Stimulated activated CD8-positive, alpha-beta memory T cell treated with anti-CD3 and anti-CD28 coated beads, Interleukin-7, amount 100 ng/mL, for 48 hours (primary cell): ENCODE results near the gene ARHGEF3.
"Not testable (repeated sequence)": the region's sequence is repeated elsewhere in the genome, so short reads cannot be mapped to it uniquely, and the experiment has no call there.

Experiments
- DNase-seq, 2 donors: peaks; one replicate each; pipeline ENCODE4 v3.0.0-alpha.2; 2020; ENCODE audit warnings: low read depth in 1 of 2; ENCODE audit errors: extremely low read depth in 1 of 2

Gene ARHGEF3

DNA sequence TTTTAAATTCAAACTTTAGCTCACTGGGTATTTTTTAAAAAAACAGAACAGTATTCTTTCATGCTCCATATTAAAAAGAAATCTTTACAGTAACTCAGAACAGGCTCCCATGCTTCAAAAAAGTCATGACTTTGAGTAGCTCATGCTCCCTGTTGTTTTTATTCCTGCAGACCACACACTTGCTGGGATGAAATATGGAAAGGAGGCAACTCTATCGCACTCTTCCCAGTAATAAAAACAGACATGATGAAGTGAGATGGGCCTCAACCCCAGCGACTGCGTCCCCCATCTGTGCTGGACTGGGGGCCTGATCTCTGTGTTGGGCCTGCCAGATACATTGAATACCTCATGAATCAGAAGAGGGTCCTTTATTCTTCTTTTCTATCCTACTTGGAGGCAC lies 58.9 kb downstream of the ARHGEF3 start:
- no peak for DNase-seq

DNA sequence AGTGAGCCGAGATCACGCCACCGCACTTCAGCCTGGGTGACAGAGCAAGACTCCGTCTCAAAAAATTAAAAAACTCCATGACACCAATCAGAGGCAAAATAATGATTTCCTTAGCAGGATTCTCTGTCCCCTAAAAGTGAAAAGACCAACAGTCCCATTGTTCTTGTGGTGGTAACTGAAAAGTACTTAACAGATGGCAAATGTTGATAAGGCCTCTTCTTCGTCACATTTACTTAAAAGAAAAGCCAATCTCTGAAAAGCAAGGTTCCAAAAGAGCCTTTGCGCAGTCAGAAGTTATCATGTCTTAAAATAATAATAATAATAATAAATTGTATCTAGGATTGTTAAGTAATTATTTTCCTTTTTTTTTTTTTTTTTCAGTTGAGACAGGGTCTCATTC lies 62.7 kb downstream of the ARHGEF3 start:
- no peak for DNase-seq

DNA sequence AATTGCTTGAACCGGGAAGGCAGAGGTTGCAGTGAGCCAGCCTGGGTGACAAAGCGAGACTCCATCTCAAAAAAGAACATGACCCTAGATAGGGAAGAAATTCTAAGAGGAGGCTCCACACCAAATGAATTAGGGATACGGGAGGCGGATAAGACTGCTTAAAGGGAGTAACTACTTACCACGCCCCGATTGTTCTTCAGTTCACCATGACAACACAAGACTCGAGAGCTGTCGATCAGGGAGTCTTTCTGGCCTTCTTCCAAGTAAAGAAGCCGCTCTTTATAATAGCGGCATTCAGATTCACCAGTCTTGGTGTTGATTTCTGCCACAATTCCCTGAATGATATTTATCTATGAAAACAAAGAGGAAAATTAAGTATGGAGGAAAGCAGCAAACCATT lies 64.7 kb downstream of the ARHGEF3 start:
- no peak for DNase-seq

DNA sequence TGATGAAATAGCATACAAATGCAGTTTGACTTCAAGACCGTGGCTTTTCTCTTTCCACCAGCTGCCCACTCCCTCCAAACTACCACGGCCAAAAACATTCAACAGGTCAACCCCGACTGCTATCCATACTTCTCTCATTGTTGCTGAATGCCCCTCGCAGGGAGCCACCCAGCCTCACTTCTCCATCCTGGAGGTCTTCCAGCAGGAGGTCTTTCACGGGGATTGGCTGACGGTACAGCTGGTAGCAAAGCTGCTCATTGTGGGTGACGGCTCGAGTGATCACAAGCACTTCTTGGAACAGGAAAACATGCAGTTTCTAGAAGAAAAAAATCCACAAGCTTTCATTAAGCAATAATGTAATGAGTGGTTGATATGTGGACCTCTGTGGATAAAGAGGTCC lies 69.6 kb downstream of the ARHGEF3 start:
- DNase-seq: no peak

DNA sequence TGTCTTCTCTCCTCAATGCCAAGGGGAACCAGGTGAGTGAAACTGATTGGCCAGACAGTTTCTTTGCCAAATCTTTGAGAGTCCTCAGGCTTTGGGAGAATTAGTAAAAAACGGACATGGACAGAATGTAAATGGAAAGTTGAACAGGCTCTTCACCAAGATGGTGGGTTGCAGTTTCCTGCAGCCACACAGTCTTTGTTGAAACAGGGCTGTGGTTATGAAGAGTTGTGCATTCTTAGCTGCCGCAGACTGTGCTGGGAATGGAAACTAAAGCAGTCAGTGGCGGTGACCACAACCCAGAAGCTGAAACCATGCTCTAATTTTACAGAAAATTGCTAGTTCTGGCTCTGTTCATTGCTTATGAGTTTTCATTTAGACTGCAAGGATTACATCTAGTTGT lies 76.6 kb downstream of the ARHGEF3 start:
- DNase-seq: peak; percentile 34 to 59

DNA sequence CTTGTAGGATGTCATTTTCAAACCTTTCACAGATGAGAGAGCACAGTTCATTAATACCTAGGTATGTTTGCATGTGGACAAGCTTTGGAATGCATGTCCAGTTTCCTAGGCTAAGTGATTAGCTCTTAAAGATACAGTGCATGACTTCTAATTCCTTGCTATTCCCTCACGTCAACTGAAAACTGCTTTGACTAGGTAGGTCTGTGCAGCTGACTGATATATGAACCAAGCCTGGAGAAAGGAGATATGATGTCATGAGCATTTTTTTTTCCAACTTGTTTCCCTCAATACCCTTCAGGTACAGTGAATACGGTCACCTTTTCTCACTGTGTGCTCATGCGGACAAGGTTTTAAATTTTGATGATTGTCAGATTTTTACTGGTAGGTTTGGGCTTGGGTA lies 77.1 kb downstream of the ARHGEF3 start:
- DNase-seq: no peak

DNA sequence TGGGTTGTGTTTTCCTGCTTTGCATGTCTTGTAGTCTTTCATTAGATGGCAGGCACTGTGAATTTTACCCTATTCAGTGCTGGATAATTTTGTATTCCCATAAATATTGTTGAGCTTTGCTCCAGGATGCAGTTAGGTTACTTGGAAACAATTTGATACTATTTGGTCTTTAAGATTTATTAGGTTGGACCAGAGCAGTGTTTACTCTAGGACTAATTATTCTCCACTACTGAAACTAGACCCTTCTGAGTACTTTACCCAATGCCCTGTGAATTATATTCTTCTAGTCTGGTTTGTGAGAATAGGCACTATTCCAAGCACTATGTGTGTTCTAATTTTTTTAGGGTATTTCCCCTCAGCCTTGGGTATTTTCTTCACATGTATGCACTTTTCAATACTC lies 80.9 kb downstream of the ARHGEF3 start:
- DNase-seq: no peak

DNA sequence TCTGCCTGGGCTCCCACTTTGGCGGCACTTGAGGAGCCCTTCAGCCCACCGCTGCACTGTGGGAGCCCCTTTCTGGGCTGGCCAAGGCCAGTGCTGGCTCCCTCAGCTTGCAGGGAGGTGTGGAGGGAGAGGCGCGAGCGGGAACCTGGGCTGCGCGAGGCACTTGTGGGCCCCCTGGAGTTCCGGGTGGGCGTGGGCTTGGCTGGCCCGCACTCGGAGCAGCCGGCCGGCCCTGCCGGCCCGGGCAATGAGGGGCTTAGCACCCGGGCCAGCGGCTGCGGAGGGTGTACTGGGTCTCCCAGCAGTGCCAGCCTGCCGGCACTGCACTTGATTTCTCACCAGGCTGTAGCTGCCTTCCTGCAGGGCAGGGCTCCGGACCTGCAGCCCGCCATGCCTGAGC lies 82.9 kb downstream of the ARHGEF3 start:
- DNase-seq: not testable (repeated sequence)

DNA sequence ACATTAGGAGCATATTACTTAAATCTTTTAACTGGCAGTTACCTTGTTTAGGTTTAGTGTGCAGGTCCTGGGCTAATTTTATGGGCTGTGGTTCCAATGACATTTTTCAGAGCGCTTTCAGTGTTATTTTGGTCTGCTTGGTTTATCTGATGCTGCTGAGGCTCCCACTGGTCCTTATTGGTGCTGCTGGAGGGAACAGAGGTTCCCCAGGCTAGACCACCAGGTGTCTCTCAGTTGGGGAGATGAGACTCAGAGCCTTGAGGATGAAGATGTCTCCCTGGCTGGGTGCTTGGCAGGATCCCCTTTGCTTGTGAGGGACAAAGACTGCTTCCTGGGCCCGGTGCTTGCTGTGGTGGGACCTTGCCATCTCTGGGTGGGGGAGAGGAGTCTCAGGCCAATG lies 90.4 kb downstream of the ARHGEF3 start:
- DNase-seq: no peak

DNA sequence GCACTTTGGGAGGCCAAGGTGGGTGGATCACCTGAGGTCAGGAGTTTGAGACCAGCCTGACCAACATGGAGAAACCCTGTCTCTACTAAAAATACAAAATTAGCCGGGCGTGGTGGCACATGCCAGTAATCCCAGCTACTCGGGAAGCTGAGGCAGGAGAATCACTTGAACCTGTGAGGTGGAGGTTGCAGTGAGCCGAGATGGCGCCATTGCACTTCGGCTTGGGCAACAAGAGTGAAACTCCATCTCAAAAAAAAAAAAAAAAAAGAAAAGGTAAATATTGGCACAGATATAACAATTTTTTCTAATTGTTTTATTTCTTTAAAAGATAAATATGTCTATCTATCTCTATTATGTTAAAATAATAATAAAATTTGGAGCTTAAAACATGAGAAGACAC lies 94.3 kb downstream of the ARHGEF3 start:
- DNase-seq: not testable (repeated sequence)

DNA sequence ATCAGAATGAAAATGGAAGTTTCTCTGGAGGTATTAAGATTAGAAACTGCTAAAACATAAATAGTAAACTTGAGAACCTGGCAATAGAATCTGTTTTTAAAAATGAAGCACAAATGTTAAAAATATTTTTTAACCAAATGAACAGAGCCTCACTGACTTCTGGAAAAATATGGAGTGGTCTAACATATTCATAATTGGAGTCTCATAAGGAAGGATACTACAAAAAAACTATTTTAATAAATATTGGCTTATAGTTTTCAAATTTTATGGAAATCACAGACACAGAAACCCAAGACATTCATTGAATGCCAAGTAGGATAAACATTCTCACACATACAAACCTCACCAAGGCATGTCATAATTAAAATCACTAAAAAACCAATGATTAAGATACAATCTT lies 95.1 kb downstream of the ARHGEF3 start:
- no peak for DNase-seq

DNA sequence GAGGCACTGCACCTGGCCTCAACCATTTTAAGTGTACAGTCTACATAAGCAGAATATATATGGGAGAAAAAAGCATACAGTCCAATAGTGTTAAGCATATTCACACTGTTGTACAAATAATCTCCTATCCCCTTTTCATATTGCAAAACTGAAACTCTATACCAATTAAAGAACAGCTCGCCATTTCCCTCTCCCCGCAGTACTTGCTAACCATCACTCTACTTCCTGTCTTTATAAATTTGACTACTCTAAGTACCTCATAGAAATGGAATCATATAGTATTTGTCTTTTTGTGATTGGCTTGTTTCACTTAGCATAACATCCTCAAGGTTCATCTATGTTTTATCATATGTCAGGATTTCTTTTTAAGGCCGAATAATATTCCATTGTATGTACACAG lies 97.0 kb downstream of the ARHGEF3 start:
- DNase-seq: no peak

DNA sequence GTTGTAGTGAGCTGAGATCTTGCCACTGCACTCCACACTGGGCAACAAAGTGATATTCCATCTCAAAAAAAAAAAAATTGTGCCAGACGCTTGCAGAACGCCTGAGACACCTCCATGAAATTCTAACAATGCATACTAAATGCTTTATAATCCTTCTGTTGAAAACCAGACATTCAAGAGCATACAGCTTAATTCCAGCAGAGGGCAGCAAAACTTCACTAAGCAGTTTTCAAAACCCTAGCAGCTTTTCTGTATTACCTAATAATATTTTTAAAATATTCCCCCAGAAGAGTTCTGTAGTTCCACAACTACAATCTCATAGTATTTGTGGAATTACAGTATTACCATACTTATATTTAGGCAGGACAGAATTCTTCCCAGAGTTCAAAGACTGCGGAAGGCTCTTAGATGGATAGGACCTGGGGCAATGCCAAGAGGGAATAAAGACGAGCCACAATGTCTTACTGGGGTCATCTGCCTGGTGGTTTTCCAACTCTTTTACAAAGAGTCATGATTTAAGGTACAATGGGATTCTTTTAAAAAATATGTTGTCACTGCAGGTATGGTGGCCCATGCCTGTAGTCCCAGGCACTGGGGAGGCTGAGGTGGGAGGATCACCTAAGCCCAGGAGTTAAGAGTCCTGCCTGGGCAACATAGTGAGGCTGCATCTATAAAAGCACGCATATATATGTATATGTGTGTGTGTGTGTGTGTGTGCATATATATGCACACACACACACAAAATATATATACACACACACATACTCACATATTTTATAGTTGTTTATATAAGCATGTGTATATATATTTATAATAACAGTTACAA lies 99.0 kb downstream of the ARHGEF3 start:
- DNase-seq: no peak

DNA sequence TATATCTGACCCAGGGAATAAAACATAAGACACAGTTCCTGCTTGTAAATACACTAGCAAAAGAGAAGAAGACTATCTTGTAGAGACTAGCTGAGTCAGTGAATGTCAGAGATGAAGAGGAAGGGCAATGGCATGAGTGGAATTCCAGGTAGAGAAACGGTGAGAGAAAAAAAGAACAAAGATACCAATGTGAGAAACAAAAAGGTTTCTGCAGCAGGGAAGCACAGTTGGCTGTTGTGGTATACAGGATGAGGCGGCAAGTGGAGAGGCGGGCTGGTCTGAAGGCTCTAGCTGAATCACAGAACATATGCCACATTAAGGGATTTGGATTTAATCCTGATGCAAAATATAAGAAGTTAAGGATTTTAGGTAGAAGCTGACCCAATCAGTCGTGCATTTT lies 101.6 kb downstream of the ARHGEF3 start:
- no peak for DNase-seq

DNA sequence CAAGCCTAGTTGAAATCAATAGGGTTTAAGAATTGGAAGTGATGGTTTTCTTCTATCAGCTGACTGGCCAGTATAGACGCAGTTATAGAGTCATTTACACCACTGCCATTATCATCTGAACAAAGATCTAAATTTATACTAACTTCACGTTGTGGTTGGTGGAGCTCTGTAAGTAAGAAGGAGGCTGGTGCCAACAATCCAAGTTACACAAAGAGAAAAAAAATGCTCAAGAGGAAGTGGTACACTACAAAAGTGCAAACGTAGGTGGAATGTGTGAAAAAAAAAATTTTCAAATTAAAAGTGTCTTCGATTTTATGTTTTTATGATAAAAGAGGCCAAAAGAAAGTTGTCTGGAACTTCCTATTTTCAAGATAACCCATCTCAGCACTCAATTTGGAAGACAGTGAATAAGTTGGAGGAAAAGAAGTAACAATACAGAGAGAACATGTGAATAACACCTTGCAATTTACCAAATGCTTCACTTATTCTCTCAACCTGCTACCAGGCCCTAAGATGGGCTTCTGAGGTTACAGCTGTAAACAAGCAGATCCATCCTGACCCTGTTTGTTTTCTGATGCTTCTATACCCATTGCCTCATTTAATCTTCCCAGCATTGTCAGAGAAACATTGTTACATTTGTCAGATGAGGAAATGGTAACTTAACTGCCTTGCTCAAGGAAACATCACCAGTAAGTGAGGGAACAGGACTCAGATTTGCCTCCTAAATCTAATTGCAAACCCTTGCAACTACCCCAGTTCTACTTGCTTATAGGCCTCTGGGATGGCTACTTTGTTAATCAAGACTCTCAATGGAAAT lies 106.7 kb downstream of the ARHGEF3 start:
- DNase-seq: no peak

DNA sequence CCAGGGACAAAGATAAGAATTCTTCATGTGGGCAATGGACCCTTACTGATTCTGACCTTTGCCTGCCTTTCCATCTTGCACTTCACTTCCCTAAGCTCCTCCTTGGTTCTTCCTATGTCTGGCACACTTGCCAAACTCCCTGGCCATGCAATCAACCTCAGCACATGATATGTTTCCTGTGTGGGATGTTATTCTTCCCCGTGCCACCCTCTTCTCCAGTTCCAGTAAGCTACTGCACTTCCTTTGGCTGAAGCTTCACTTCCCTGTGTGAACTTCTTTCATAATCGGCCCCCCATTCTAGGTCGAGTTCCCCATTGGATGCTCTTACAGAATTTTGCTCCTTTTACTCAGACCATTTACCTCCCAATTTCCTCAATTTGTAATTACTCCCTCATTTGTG lies 108.0 kb downstream of the ARHGEF3 start:
- no peak for DNase-seq

DNA sequence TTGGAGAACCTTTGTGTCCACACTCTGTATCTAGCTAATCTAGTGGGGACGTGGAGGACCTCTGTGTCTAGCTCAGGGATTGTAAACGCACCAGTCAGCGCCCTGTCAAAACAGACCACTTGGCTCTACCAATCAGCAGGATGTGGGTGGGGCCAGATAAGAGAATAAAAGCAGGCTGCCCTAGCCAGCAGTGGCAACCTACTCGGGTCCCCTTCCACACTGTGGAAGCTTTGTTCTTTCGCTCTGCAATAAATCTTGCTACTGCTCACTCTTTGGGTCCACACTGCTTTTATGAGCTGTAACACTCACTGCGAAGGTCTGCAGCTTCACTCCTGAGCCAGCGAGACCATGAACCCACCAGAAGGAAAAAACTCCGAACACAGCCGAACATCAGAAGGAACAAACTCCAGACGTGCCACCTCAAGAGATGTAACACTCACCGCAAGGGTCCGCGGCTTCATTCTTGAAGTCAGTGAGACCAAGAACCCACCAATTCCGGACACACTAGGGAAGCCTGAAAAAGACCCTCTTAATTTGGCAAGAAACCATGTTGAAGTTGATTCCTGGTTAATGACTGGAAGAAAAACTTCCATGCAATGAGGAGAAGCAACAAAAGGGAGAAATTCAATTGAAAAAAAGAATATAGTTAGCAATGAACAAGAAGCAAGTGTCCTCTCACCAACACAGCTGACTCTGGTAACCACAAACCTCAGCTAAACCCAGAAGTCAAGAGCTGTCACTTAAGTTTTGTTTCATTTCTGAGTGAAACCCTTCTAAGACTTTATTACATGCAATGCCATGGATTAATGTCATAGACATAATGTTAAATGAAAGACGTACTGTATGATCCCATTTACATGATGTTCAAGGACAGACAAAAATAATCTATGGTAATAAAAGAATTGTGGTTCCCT lies 109.0 kb downstream of the ARHGEF3 start:
- not testable (repeated sequence) for DNase-seq

DNA sequence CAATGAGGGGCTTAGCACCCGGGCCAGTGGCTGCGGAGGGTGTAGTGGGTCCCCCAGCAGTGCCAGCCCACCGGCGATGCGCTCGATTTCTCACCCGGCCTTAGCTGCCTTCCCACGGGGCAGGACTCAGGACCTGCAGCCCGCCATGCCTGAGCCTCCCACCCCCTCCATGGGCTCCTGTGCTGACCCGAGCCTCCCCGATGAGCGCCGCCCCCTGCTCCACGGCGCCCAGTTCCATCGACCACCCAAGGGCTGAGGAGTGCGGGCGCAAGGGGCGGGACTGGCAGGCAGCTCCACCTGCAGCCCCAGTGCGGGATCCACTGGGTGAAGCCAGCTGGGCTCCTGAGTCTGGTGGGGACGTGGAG lies 109.8 kb downstream of the ARHGEF3 start:
- not testable (repeated sequence) for DNase-seq

DNA sequence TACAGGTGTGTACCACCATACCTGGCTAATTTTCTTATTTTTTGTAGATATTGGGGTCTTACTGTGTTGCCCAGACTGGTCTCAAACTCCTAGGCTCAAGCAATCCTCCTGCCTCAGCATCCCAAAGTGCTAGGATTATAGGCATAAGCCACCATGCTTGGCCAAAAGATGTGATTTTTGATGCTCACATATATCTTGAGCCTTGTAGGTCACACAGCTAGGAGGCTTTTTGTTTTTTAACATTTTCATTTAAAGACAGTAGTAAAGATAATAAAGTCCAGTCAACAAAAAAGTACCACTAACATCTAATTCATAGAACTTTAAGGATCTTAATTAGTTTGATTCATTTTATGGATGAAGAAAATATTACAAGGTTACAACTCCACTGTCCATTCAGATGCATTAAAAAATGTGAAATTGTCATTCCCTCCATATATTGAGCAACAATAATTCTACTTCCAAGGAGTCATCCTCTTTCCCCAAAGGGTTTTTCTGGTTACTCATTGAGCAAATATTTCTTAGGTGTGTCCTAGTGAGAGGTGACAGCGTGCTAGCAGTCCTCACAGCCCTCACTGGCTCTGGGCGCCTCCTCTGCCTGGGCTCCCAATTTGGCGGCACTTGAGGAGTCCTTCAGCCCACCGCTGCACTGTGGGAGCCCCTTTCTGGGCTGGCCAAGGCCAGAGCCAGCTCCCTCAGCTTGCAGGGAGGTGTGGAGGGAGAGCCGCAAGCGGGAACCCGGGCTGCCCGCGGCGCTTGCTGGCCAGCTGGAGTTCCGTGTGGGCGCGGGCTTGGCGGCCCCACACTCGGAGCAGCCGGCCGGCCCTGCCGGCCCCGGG lies 110.4 kb downstream of the ARHGEF3 start:
- DNase-seq: no peak

DNA sequence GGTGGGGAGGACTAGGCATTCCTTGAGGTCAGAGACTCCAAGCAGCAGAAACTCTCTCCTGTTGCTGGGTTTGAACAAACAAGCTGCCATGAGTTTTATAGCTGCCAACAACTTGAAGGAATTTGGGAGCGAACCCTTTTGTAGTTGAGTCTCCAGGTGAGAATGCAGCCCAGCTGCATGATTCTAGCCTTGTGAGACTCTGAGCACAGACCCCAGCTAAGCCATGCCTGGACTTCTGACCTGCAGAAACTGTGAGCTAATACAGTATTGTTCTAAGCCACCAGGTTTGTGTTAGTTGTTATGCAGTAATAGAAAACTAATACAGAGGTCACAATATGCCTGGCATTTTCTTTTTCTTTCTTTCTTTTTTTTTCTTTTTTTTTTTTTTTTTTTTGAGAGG lies 112.4 kb downstream of the ARHGEF3 start:
- DNase-seq: no peak
